Amniotic stem cell (primary cell): ENCODE results near the gene DCP1B.

Experiments
- DNase-seq: peaks from one replicate; lab custom pipeline; 2025; lab: John Stamatoyannopoulos, UW

Gene DCP1B

GRCh38 chr12:2017546-2018337, 13.5 kb upstream of the DCP1B start:
- DNase-seq = no peak

GRCh38 chr12:2016862-2017545, 12.7 kb upstream of the DCP1B start:
- DNase-seq = no peak

- DNase-seq = no peak
Observed at GRCh38 chr12:2014231-2014630, 10.0 kb upstream of the DCP1B start.

- no peak for DNase-seq
Observed at GRCh38 chr12:2013527-2014223, 9.4 kb upstream of the DCP1B start.

- DNase-seq = no peak
Observed at GRCh38 chr12:2013086-2013485, 8.8 kb upstream of the DCP1B start.

GRCh38 chr12:2011643-2012607, 7.7 kb upstream of the DCP1B start:
- DNase-seq = no peak

GRCh38 chr12:2009623-2010022, 5.4 kb upstream of the DCP1B start:
- DNase-seq = no peak

GRCh38 chr12:2008677-2009076, 4.4 kb upstream of the DCP1B start:
- DNase-seq = no peak

GRCh38 chr12:2003676-2004112, 563 bp downstream of the DCP1B start:
- DNase-seq = no peak

GRCh38 chr12:1995205-1995896, 8.9 kb downstream of the DCP1B start:
- DNase-seq = no peak

GRCh38 chr12:1994429-1995143, 9.7 kb downstream of the DCP1B start:
- no peak for DNase-seq

GRCh38 chr12:1993871-1994371, 10.3 kb downstream of the DCP1B start:
- DNase-seq = no peak

- peak; percentile 82 for DNase-seq
Observed at GRCh38 chr12:1993341-1993740, 10.9 kb downstream of the DCP1B start.

GRCh38 chr12:1992732-1993131, 11.5 kb downstream of the DCP1B start:
- no peak for DNase-seq

- no peak for DNase-seq
Observed at GRCh38 chr12:1989111-1989510, 15.1 kb downstream of the DCP1B start.

GRCh38 chr12:1984759-1985158, 19.5 kb downstream of the DCP1B start:
- DNase-seq = no peak

- DNase-seq = no peak
Observed at GRCh38 chr12:1980282-1980681, 24.0 kb downstream of the DCP1B start.

GRCh38 chr12:1978078-1978862, 26.0 kb downstream of the DCP1B start:
- no peak for DNase-seq

GRCh38 chr12:1977588-1977987, 26.7 kb downstream of the DCP1B start:
- no peak for DNase-seq
